Mammary epithelial cell (primary cell): Measurements from ENCODE around the gene ATF5.

Experiments
- CTCF ChIP-seq, 2 donors: IDR thresholded peaks in 1 of 2; conservative IDR thresholded peaks in 1 of 2; 2 replicates each; pipeline ENCODE4 v1.5.1; 2011 to 2012; ENCODE audit warnings: inconsistent platforms in 2 of 2, low read length in 2 of 2, mild to moderate bottlenecking in 2 of 2, control low read depth in 1 of 2, low read depth in 1 of 2; ENCODE audit not compliant: insufficient read depth in 1 of 2; ENCODE audit errors: extremely low read depth in 1 of 2
- EZH2 ChIP-seq: IDR thresholded peaks from 2 replicates; pipeline ENCODE4 v1.6.1; 2012; ENCODE audit warnings: low read length, inconsistent platforms, borderline replicate concordance

DNA sequence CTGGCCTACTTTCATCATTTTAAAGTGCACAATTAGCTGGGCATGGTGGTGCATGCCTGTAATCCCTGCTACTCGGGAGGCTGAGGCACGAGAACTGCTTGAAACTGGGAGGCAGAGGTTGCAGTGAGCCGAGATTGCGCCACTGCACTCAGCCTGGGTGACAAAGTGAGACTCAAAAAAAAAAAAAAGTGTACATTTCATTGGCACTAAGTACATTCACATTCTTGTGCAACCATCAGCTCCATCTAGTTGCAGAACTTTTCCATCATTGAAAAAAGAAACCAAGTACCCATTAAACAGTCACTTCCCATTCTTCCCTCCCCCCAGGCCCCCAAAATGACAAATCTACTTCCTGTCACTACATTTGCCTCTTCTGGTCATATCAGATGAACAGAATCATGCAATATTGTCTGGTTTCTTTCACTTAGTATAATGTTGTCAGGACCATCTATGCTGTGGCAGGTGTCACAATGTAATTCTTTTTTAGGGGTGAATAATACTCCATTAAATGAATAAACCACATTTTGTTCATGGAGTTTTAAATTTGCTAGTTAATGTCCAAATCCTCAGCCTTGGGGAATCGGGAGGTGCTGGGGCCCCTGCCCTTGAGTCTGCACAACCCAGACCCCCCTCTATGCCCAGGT lies 39.4 kb downstream of the ATF5 start:
- TF ChIP-seq CTCF (conservative IDR thresholded peaks at IDR 0.05 in 1 of 2, IDR thresholded peaks at IDR 0.05 in 1 of 2; ENCODE audit: extremely low read depth in 1 of 2, insufficient read depth in 1 of 2, low read depth in 1 of 2, low read length in 2 of 2) (no peak), EZH2 (no peak)
